KOPT-K1 (cell line): ENCODE data around the gene TRAF2.
A peak's percentile ranks its signal among the peaks of the same experiment; 100 is the strongest.
"Not testable (repeated sequence)": the region's sequence is repeated elsewhere in the genome, so short reads cannot be mapped to it uniquely, and the experiment has no call there.

Source experiments
- H3K27ac ChIP-seq: fragments of 200-600 bp; sonication (generic); 2 replicates; pipeline ENCODE4 v1.5.1; 2016; ENCODE audit warnings: antibody characterized with exemption, mild to moderate bottlenecking, low read depth, low read length; ENCODE audit not compliant: poor library complexity, severe bottlenecking
- H3K36me3 ChIP-seq: fragments of 200-600 bp; sonication (generic); 2 replicates; pipeline ENCODE4 v1.5.1; 2017; ENCODE audit warnings: antibody characterized with exemption, mild to moderate bottlenecking, low read length, moderate library complexity; ENCODE audit not compliant: insufficient read depth
- H3K9me3 ChIP-seq: fragments of 200-600 bp; sonication (generic); 2 replicates; pipeline ENCODE4 v1.5.1; 2017; ENCODE audit warnings: antibody characterized with exemption, low read length, mild to moderate bottlenecking; ENCODE audit not compliant: insufficient read depth, poor library complexity, severe bottlenecking

TRAF2 gene

GRCh38 chr9:136843801-136844740 is 42.2 kb upstream of the TRAF2 start:
- not testable (repeated sequence) for H3K9me3 ChIP-seq, H3K27ac ChIP-seq
- H3K36me3 ChIP-seq: peaks cover 19% of the 10 kb centered on the region

GRCh38 chr9:136844761-136845464 is 41.4 kb upstream of the TRAF2 start:
- H3K36me3 ChIP-seq: peaks cover 10% of the 10 kb centered on the region
- no peak overlapping the region for H3K27ac ChIP-seq
- H3K9me3 ChIP-seq: no peaks in the 10 kb centered on the region

- Histone ChIP-seq H3K9me3 (no peaks in the 10 kb centered on the region), H3K27ac (no peak overlapping the region), H3K36me3 (peaks cover 3% of the 10 kb centered on the region; the same call in 1 of the 2 replicates)
Measured at GRCh38 chr9:136845465-136846260, 40.7 kb upstream of the TRAF2 start.

GRCh38 chr9:136846376-136847087 is 39.8 kb upstream of the TRAF2 start:
- Histone ChIP-seq H3K36me3 (no peaks in the 10 kb centered on the region), H3K27ac (no peak overlapping the region), H3K9me3 (no peaks in the 10 kb centered on the region)

GRCh38 chr9:136847088-136847825 is 39.1 kb upstream of the TRAF2 start:
- no peak overlapping the region for H3K27ac ChIP-seq
- no peaks in the 10 kb centered on the region for H3K9me3 ChIP-seq
- H3K36me3 ChIP-seq: no peaks in the 10 kb centered on the region

GRCh38 chr9:136847826-136848392 is 38.4 kb upstream of the TRAF2 start:
- H3K27ac ChIP-seq: peak overlapping the region; percentile 34
- H3K36me3 ChIP-seq: no peaks in the 10 kb centered on the region
- no peaks in the 10 kb centered on the region for H3K9me3 ChIP-seq

GRCh38 chr9:136848393-136849037 is 37.8 kb upstream of the TRAF2 start:
- H3K9me3 ChIP-seq: no peaks in the 10 kb centered on the region
- H3K27ac ChIP-seq: peak overlapping the region; percentile 72

GRCh38 chr9:136849038-136849959 is 37.0 kb upstream of the TRAF2 start, which contains the start of gene PHPT1:
PHPT1 (plus strand) TSS chr9:136849409; CDS start chr9:136849431, 22 bp downstream.
- Histone ChIP-seq H3K36me3 (no peaks in the 10 kb centered on the region), H3K9me3 (no peaks in the 10 kb centered on the region), H3K27ac (peak within 1 kb of the TSS; percentile 72)

More at GRCh38 chr9:136848393-136849037, 37.8 kb upstream of the TRAF2 start:
- H3K36me3 ChIP-seq: no peaks in the 10 kb centered on the region

- Histone ChIP-seq H3K27ac (peak overlapping the region; percentile 2), H3K36me3 (no peaks in the 10 kb centered on the region), H3K9me3 (no peaks in the 10 kb centered on the region)
Measured at GRCh38 chr9:136849960-136850865, 36.1 kb upstream of the TRAF2 start.

GRCh38 chr9:136850866-136851775 is 35.2 kb upstream of the TRAF2 start:
- H3K36me3 ChIP-seq: no peaks in the 10 kb centered on the region
- H3K27ac ChIP-seq: no peak overlapping the region

More at GRCh38 chr9:136850866-136851775, 35.2 kb upstream of the TRAF2 start:
- no peaks in the 10 kb centered on the region for H3K9me3 ChIP-seq
